Measurements from ENCODE around the gene RHBG.
A peak's percentile ranks its signal among the peaks of the same experiment; 100 is the strongest.
"Not testable (repeated sequence)": the region's sequence is repeated elsewhere in the genome, so short reads cannot be mapped to it uniquely, and the experiment has no call there.

The RHBG gene, protein sequence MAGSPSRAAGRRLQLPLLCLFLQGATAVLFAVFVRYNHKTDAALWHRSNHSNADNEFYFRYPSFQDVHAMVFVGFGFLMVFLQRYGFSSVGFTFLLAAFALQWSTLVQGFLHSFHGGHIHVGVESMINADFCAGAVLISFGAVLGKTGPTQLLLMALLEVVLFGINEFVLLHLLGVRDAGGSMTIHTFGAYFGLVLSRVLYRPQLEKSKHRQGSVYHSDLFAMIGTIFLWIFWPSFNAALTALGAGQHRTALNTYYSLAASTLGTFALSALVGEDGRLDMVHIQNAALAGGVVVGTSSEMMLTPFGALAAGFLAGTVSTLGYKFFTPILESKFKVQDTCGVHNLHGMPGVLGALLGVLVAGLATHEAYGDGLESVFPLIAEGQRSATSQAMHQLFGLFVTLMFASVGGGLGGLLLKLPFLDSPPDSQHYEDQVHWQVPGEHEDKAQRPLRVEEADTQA

DNA sequence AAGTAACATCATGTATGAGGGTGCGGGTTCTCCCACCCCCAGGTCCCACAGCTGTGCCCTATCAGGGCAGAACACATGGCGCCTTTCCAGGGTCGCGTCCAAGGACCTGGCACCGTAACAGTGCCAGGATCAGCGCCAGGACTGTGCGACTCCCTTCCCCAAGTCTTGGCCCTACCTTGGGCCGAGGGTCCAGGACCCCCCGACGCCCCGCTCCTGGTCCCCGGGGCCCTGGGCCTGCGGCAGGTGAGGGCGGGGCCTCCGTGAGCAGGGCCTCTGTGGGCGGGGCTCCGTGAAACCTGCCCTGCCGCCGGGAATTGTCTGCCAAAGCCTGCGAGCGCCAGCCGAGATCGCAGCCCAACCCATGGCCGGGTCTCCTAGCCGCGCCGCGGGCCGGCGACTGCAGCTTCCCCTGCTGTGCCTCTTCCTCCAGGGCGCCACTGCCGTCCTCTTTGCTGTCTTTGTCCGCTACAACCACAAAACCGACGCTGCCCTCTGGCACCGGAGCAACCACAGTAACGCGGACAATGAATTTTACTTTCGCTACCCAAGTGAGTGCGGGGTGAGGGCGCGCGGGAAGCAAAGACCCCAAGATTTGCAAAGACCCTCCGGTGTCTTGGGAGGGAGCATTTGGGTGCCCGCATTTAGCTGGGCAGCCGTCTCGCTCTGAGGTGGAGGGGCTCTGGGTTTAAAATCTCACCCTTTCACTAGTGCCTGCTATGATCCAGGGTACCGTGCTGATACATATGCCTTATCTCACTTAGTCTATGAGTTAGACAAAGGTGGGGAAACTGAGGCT, at the start of gene RHBG:
Gene RHBG (plus strand): TSS at position 323 of the 796 bp plus-strand sequence. CDS start 39 bp downstream, at position 362.
- no peak for DNase-seq

DNA sequence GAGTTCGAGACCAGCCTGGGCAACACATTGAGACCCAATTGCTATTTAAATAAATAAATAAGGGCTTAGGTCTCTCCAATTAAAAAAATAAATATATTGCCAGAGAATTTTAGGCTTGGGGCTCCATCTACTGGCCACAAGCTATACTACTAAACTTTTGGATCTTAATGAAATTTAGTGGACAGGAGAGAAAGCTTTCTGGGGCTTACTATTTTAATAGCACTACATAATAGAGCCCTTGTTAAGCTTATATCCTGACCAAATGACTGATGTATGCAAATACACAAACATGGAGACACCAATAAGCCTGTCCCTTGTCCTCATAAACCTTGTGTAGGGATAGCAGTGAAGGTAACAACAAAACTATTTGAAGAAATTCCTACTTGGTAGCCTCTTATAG, 49.3 kb upstream of the RHBG start:
- no peak for DNase-seq

GRCh38 chr1:156320560-156320959, 48.5 kb upstream of the RHBG start:
- DNase-seq = no peak

DNA sequence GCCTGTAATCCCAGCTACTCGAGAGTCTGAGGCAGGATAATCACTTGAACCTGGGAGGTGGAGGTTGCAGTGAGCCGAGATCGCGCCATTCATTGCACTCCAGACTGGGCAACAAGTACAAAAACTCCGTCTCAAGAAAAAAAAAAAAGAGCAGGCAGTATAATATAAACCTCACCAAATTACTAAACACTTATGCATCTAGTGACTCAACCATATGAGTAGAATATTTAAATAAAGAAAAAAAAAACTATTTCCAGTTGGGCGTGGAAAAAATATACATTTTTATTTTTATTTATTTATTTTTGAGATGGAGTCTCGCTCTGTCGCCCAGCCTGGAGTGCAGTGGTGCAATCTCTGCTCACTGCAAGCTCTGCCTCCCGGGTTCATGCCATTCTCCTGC, 45.8 kb upstream of the RHBG start:
- not testable (repeated sequence) for DNase-seq

- DNase-seq = no peak
Measured at GRCh38 chr1:156336242-156336641, 32.8 kb upstream of the RHBG start.

- DNase-seq = no peak
Measured at GRCh38 chr1:156337052-156337887, 31.7 kb upstream of the RHBG start.

DNA sequence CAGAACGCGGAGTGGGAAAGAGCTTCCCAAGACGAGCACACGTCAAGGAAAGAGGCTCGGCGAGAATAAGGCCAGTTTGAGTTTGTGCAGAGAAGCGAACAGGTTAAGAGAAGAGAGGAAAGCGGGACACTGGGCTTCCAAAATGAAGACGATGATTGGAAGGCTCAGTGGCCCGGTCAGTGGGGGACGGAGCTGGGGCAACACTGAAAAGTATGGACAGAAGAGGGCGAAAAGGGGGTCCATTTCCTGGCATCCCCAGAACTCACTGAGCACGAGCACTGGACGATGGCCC, 31.2 kb upstream of the RHBG start:
- DNase-seq = no peak

GRCh38 chr1:156338180-156338976, 30.6 kb upstream of the RHBG start, which contains the start of the genes CCT3 and TSACC:
Gene CCT3 (minus strand): TSS chr1:156338292. CDS start chr1:156338184, 108 bp downstream.
Gene TSACC (plus strand): TSS chr1:156338526. CDS start chr1:156339758, 1,232 bp downstream.
- DNase-seq = peak; percentile 99

DNA sequence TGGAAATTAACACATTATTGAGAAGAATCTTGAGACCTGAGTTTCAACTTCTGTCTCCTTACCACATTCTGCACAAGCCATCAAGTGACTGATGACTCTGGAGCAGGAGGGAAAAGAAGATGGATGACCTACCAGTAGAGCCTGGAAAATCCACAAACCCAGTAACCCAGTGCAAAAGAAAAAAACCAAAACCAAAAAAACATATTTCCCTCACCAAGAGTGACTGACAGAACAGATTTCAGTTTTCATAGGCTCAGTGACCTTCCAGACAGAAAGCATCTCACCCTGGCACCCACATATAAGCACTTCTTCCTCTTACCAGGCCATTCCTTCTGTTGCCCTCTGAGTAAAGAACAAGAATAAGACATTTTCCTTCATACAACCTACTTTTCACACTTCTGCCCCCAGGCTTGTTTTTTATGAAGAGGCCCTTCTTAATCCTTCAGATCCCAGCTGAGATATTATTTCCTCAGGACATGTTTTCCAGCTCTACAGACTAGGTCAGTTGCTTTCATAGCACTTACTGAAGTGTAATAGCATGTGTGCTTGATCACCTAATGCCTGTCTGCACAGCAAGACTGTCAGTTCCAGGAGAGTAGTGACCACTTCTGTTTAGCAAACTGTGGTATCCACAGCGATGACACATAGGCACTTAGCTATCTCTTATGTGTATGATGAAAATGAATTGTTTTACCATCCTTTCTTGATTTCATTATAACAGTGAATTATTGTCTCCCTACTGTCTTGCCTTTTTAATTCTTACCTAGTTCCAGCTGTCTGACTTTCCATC, 26.6 kb upstream of the RHBG start:
- DNase-seq = no peak

GRCh38 chr1:156344409-156344808, 24.6 kb upstream of the RHBG start:
- DNase-seq = no peak

GRCh38 chr1:156346035-156346434, 23.0 kb upstream of the RHBG start:
- not testable (repeated sequence) for DNase-seq

- DNase-seq = no peak
Measured at GRCh38 chr1:156346636-156347035, 22.4 kb upstream of the RHBG start.

GRCh38 chr1:156347331-156347730, 21.7 kb upstream of the RHBG start:
- DNase-seq = no peak

DNA sequence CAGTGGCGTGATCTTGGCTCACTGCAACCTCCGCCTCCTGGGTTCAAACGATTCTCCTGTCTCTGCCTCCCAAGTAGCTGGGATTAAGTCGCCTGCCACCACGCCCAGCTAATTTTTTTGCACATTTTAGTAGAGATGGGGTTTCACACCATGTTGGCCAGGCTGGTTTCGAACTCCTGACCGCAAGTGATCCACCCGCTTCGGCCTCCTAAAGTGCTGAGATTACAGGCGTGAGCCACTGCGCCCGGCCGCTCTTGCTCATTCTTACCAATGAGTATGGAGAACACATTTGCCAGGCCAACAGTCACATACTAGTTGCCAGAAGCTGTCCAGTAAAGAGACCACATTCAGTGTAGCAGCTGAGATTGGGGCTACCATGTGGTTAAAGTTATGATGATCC, 16.5 kb upstream of the RHBG start:
- DNase-seq = not testable (repeated sequence)

DNA sequence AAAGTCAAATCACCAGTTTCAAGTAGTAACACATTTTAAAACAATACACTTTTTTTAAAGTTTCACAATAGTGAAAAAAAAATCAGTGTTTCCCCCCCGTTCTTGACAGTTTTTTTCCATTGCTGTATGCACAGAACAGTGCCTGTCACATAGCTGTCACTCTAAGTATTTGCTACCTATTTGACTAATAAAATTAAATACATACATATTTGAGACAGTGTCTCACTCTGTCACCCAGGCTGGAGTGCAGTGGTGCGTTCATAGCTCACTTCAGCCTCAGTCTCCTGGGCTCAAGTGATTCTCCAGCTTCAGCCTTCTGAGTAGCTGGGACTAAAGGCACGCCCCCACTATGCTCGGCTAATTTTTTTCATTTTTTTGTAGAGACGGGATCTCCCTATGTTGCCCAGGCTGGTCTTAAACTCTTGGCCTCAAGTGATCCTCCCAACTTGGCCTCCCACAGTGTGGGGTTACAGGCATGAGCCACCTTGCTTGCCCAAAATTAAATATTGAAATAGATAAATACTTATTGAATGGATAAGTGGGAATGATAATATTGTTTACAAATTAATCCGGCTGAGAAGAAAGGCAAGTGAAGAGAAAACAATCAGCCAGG, 12.6 kb upstream of the RHBG start:
- DNase-seq = no peak

DNA sequence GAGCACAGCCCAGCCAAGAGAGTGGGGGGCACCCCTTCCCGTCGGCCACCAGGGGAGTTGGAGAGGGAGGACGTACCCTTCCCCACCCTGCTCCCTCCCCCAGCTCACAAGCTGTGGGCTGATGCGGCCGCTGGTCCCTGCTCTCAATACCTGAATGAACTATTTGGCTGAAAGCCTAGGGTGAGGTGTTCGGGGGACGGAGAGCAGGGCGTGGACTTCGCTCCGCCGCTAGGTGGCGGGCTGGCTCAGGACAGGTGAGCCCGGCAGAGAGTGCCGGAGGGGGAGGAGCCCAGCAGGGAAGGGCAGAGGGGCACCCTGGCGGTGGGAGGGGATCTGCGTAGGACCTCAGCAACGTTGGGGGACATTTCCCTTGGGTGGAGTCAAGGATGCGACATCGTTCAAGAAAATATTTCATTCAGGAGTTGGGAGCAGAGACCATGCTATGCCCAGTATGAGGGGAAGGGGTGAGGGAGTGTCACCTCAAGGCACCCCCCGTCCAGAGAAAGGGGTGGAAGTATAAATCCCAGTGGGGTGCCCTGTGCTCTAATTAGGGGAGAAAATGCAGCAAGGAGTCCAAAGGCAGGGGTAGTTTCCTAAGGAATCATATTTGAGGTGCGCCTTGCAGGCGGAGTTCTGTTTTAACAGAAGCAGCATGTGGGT, 12.0 kb upstream of the RHBG start:
- peak; percentile 36 for DNase-seq

DNA sequence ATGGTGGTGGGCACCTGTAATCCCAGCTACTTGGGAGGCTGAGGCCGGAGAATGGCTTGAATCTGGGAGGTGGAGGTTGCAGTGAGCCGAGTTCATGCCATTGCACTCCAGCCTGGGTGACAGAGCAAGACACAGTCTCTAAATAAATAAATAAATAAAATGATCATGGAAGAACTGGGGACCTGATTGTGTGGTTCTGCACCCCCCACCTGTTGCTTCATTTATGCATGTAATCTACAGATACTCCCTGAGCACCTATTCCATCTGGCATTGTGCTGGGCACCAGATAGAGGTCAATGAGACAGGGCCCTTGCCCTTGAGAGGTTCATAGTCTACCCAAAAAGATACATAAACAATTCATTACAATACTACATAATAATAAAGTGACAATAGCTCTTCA, 11.0 kb upstream of the RHBG start:
- DNase-seq = no peak

DNA sequence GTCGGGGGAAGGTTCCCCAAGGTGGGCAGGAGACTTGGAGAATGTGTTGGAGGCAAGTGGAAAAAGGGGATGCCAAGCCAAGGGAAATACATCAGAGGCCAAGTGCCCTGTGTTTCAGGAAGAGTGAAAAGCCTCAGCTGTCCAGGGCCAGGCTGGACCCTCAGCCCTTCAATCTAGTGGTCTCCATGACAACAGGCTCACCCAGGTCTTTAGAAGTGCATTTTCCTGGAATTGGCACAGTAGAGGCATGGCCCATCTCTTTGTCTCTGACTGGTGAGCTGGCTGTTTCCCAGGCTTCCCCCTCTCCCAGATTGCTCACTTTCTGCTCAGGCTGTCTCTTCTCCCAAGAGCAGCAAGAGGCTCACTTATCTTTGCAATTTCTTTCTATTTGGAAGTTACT, 10.4 kb upstream of the RHBG start:
- DNase-seq = no peak

GRCh38 chr1:156359249-156359648, 9.8 kb upstream of the RHBG start:
- DNase-seq = no peak

DNA sequence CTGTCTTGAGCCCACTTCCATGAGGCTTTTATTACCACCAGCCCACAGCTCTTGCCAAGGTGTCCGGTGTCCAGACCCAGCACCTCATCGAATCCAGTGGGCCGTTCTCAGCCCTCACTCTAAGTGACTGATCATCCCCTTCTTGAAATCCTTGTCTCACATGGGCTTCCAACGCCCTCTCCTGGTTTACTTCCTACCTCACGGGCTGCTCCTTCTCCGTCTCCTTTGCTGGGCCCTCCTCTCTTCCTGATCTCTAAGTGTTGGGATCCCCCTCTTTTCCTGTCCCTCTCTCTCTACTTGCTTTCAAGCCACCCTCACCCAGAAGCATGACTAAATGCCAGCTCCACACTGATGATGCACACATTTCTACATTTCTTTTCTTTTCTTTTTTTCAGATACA, 9.0 kb upstream of the RHBG start:
- no peak for DNase-seq

All from activated effector memory CD4-positive, alpha-beta T cell treated with Interleukin-2 at 50 U/mL for 16 hours (primary cell).